HEK293 (cell line): Measurements from ENCODE around the gene IGSF9.

ENCODE experiments used
- CTCF ChIP-seq: fragments of 450-650 bp; formaldehyde crosslinking; IDR thresholded peaks from 2 replicates; pipeline ENCODE4 v1.5.1; 2016; ENCODE audit warnings: missing biosample characterization, missing genetic modification characterization
- GLI2 ChIP-seq: fragments of 450-650 bp; formaldehyde crosslinking; IDR thresholded peaks from 2 replicates; pipeline ENCODE4; 2017; ENCODE audit warnings: missing biosample characterization, missing genetic modification characterization, low read depth, borderline replicate concordance
- HOXA7 ChIP-seq: sonication (generic); formaldehyde crosslinking; IDR thresholded peaks from 2 replicates; pipeline ENCODE4 v1.8.1; 2022; ENCODE audit warnings: missing genetic modification reagents, borderline replicate concordance
- IKZF3 ChIP-seq: fragments of 450-650 bp; IDR thresholded peaks from 2 replicates; pipeline ENCODE4 v1.5.0; 2018; ENCODE audit warnings: missing biosample characterization, mild to moderate bottlenecking, missing genetic modification characterization, moderate library complexity
- KLF16 ChIP-seq: fragments of 450-650 bp; formaldehyde crosslinking; IDR thresholded peaks from 2 replicates; pipeline ENCODE4 v1.5.1; 2017; ENCODE audit warnings: missing biosample characterization, missing genetic modification characterization
- PBX3 ChIP-seq: sonication (generic); formaldehyde crosslinking; IDR thresholded peaks from 2 replicates; pipeline ENCODE4 v1.8.1; 2022; ENCODE audit warnings: mild to moderate bottlenecking, moderate library complexity, missing genetic modification reagents
- PRDM4 ChIP-seq: fragments of 450-650 bp; formaldehyde crosslinking; IDR thresholded peaks from 2 replicates; pipeline ENCODE4 v1.5.1; 2017; ENCODE audit warnings: missing biosample characterization, missing genetic modification characterization
- SCRT2 ChIP-seq: fragments of 450-650 bp; formaldehyde crosslinking; IDR thresholded peaks from 2 replicates; pipeline ENCODE4 v1.5.1; 2016; ENCODE audit warnings: missing biosample characterization, missing genetic modification characterization
- ZBTB7A ChIP-seq: fragments of 450-650 bp; formaldehyde crosslinking; IDR thresholded peaks from 2 replicates; pipeline ENCODE4 v1.5.1; 2016; ENCODE audit warnings: low read depth, missing biosample characterization, missing genetic modification characterization
- ZEB2 ChIP-seq: fragments of 450-650 bp; formaldehyde crosslinking; IDR thresholded peaks from 2 replicates; pipeline ENCODE4 v1.5.1; 2016; ENCODE audit warnings: missing biosample characterization, missing genetic modification characterization
- ZFP37 ChIP-seq: fragments of 450-650 bp; formaldehyde crosslinking; IDR thresholded peaks from 2 replicates; pipeline ENCODE4 v1.5.1; 2016; ENCODE audit warnings: missing biosample characterization, missing genetic modification characterization
- ZFP69B ChIP-seq: fragments of 450-650 bp; formaldehyde crosslinking; IDR thresholded peaks from 2 replicates; pipeline ENCODE4 v1.5.1; 2016; ENCODE audit warnings: missing biosample characterization, missing genetic modification characterization
- ZNF112 ChIP-seq: fragments of 450-650 bp; formaldehyde crosslinking; IDR thresholded peaks from 2 replicates; pipeline ENCODE4 v1.5.0; 2017; ENCODE audit warnings: missing biosample characterization, missing genetic modification characterization
- ZNF138 ChIP-seq: fragments of 450-650 bp; formaldehyde crosslinking; IDR thresholded peaks from 2 replicates; pipeline ENCODE4 v1.5.1; 2016; ENCODE audit warnings: missing biosample characterization, missing genetic modification characterization, borderline replicate concordance
- ZNF2 ChIP-seq: fragments of 450-650 bp; formaldehyde crosslinking; IDR thresholded peaks from 2 replicates; pipeline ENCODE4 v1.5.1; 2016; ENCODE audit warnings: missing biosample characterization, missing genetic modification characterization
- ZNF302 ChIP-seq: fragments of 450-650 bp; formaldehyde crosslinking; IDR thresholded peaks from 2 replicates; pipeline ENCODE4 v1.5.1; 2016; ENCODE audit warnings: missing biosample characterization, missing genetic modification characterization, low read depth
- ZNF311 ChIP-seq: fragments of 450-650 bp; formaldehyde crosslinking; IDR thresholded peaks from 2 replicates; pipeline ENCODE4 v1.5.1; 2017; ENCODE audit warnings: missing biosample characterization, missing genetic modification characterization, borderline replicate concordance
- ZNF391 ChIP-seq: fragments of 450-650 bp; formaldehyde crosslinking; IDR thresholded peaks from 2 replicates; pipeline ENCODE4 v1.5.1; 2016; ENCODE audit warnings: low read depth, missing biosample characterization, missing genetic modification characterization, borderline replicate concordance
- ZNF426 ChIP-seq: fragments of 450-650 bp; formaldehyde crosslinking; IDR thresholded peaks from 2 replicates; pipeline ENCODE4 v1.5.1; 2017; ENCODE audit warnings: missing biosample characterization, missing genetic modification characterization, mild to moderate bottlenecking, inconsistent platforms, moderate library complexity
- ZNF514 ChIP-seq: fragments of 450-650 bp; formaldehyde crosslinking; IDR thresholded peaks from 2 replicates; pipeline ENCODE4 v1.5.1; 2016; ENCODE audit warnings: missing biosample characterization, missing genetic modification characterization
- ZNF529 ChIP-seq: fragments of 450-650 bp; formaldehyde crosslinking; IDR thresholded peaks from 2 replicates; pipeline ENCODE4 v1.5.1; 2017; ENCODE audit warnings: missing genetic modification characterization, missing biosample characterization; ENCODE audit not compliant: insufficient replicate concordance
- ZNF530 ChIP-seq: fragments of 450-650 bp; formaldehyde crosslinking; IDR thresholded peaks from 2 replicates; pipeline ENCODE4 v1.5.1; 2016; ENCODE audit warnings: low read depth, missing biosample characterization, missing genetic modification characterization
- ZNF610 ChIP-seq: fragments of 450-650 bp; formaldehyde crosslinking; IDR thresholded peaks from 2 replicates; pipeline ENCODE4 v1.5.1; 2016; ENCODE audit warnings: missing biosample characterization, missing genetic modification characterization, borderline replicate concordance
- ZNF623 ChIP-seq: fragments of 450-650 bp; formaldehyde crosslinking; IDR thresholded peaks from 2 replicates; pipeline ENCODE4 v1.5.1; 2016; ENCODE audit warnings: missing biosample characterization, missing genetic modification characterization
- ZNF654 ChIP-seq: fragments of 450-650 bp; formaldehyde crosslinking; IDR thresholded peaks from 2 replicates; pipeline ENCODE4 v1.5.1; 2016; ENCODE audit warnings: low read depth, missing biosample characterization, missing genetic modification characterization
- ZNF658 ChIP-seq: fragments of 450-650 bp; formaldehyde crosslinking; IDR thresholded peaks from 2 replicates; pipeline ENCODE4; 2016; ENCODE audit warnings: missing biosample characterization, missing genetic modification characterization
- ZNF670 ChIP-seq: fragments of 450-650 bp; formaldehyde crosslinking; IDR thresholded peaks from 2 replicates; pipeline ENCODE4 v1.5.1; 2016; ENCODE audit warnings: missing biosample characterization, missing genetic modification characterization, low read depth
- ZNF692 ChIP-seq: fragments of 450-650 bp; formaldehyde crosslinking; IDR thresholded peaks from 2 replicates; pipeline ENCODE4 v1.5.1; 2016; ENCODE audit warnings: missing biosample characterization, missing genetic modification characterization
- ZNF704 ChIP-seq: fragments of 450-650 bp; formaldehyde crosslinking; IDR thresholded peaks from 2 replicates; pipeline ENCODE4 v1.5.1; 2016; ENCODE audit warnings: missing biosample characterization, missing genetic modification characterization
- ZNF837 ChIP-seq: fragments of 450-650 bp; formaldehyde crosslinking; IDR thresholded peaks from 2 replicates; pipeline ENCODE4 v1.5.1; 2016; ENCODE audit warnings: missing biosample characterization, missing genetic modification characterization
- ZSCAN4 ChIP-seq: fragments of 450-650 bp; formaldehyde crosslinking; IDR thresholded peaks from 2 replicates; pipeline ENCODE4 v1.5.1; 2017; ENCODE audit warnings: missing biosample characterization, missing genetic modification characterization

IGSF9 gene

GRCh38 chr1:159881622-159882526 is 63.5 kb downstream of the IGSF9 start (continued):
- no peak for TF ChIP-seq ZNF623
- no peak for TF ChIP-seq ZNF654
- no peak for TF ChIP-seq ZNF704 (tag by site-specific recombination)
- TF ChIP-seq ZEB2 (tag by site-specific recombination) = no peak
- TF ChIP-seq ZNF2 (tag by site-specific recombination) = no peak
- no peak for TF ChIP-seq ZNF426 (tag by site-specific recombination)
- no peak for TF ChIP-seq ZNF530 (tag by site-specific recombination)
- TF ChIP-seq HOXA7 (CRISPR knock-in tag) = no peak
- no peak for TF ChIP-seq ZNF138 (tag by site-specific recombination)
- peak; percentile 82; the same call in 1 of the 2 replicates for TF ChIP-seq ZNF311 (tag by site-specific recombination)
- no peak for TF ChIP-seq ZNF529 (tag by site-specific recombination)
- no peak for TF ChIP-seq ZFP69B (tag by site-specific recombination)
- 0 out of 2 replicates have a peak, but pooled peaks have one; percentile 46 for TF ChIP-seq ZFP37 (tag by site-specific recombination)
- TF ChIP-seq ZNF610 (tag by site-specific recombination) = no peak
- no peak for TF ChIP-seq CTCF (tag by site-specific recombination)
- no peak for TF ChIP-seq ZNF837
- no peak for TF ChIP-seq ZNF670 (tag by site-specific recombination)
- no peak for TF ChIP-seq ZNF302 (tag by site-specific recombination)
- no peak for TF ChIP-seq ZNF514
- TF ChIP-seq ZSCAN4 (tag by site-specific recombination) = no peak
- no peak for TF ChIP-seq PRDM4 (tag by site-specific recombination)
- TF ChIP-seq ZNF692 = no peak
- no peak for TF ChIP-seq ZBTB7A (tag by site-specific recombination)
- TF ChIP-seq GLI2 (tag by site-specific recombination) = no peak
- peak; percentile 88; the same call in 1 of the 2 replicates for TF ChIP-seq ZNF112 (tag by site-specific recombination)
- TF ChIP-seq IKZF3 = peak; percentile 74
- no peak for TF ChIP-seq ZNF391 (tag by site-specific recombination)
- no peak for TF ChIP-seq PBX3 (CRISPR knock-in tag)
- TF ChIP-seq KLF16 (tag by site-specific recombination) = no peak
- no peak for TF ChIP-seq ZNF658 (tag by site-specific recombination)
- TF ChIP-seq SCRT2 (tag by site-specific recombination) = no peak
